Femur (tissue), 1 donor: Measurements from ENCODE around the gene COL4A5.
"Not testable (repeated sequence)": the region's sequence is repeated elsewhere in the genome, so short reads cannot be mapped to it uniquely, and the experiment has no call there.

Source experiments
- DNase-seq: peaks from one replicate; pipeline ENCODE4 v3.0.0-alpha.2; 2017

COL4A5 gene

GRCh38 chrX:108456971-108457477, 17.4 kb downstream of the COL4A5 start:
- DNase-seq, result no peak

- no peak for DNase-seq
These were observed 25.0 kb downstream of the COL4A5 start for GRCh38 chrX:108464604-108465003.

- DNase-seq, result no peak
These were observed 28.8 kb downstream of the COL4A5 start for GRCh38 chrX:108468486-108468885.

GRCh38 chrX:108473979-108474378, 34.3 kb downstream of the COL4A5 start:
- DNase-seq, result no peak

- DNase-seq, result not testable (repeated sequence)
These were observed 41.9 kb downstream of the COL4A5 start for GRCh38 chrX:108481528-108481927.

- no peak for DNase-seq
These were observed 44.6 kb downstream of the COL4A5 start for GRCh38 chrX:108484251-108484650.

- DNase-seq, result no peak
These were observed 46.3 kb downstream of the COL4A5 start for GRCh38 chrX:108485960-108486359.

- no peak for DNase-seq
These were observed 54.9 kb downstream of the COL4A5 start for GRCh38 chrX:108494406-108495090.

- DNase-seq, result no peak
These were observed 72.1 kb downstream of the COL4A5 start for GRCh38 chrX:108511721-108512120.

- no peak for DNase-seq
These were observed 76.5 kb downstream of the COL4A5 start for GRCh38 chrX:108516184-108516583.

GRCh38 chrX:108527724-108528123, 88.1 kb downstream of the COL4A5 start:
- no peak for DNase-seq

GRCh38 chrX:108537005-108537404, 97.4 kb downstream of the COL4A5 start:
- DNase-seq, result no peak

GRCh38 chrX:108541286-108541685, 101.6 kb downstream of the COL4A5 start:
- no peak for DNase-seq

GRCh38 chrX:108557580-108557979, 117.9 kb downstream of the COL4A5 start:
- no peak for DNase-seq

- DNase-seq, result no peak
These were observed 118.6 kb downstream of the COL4A5 start for GRCh38 chrX:108558217-108558616.

- DNase-seq, result no peak
These were observed 133.5 kb downstream of the COL4A5 start for GRCh38 chrX:108573136-108573535.

GRCh38 chrX:108582151-108582550, 142.5 kb downstream of the COL4A5 start:
- DNase-seq, result no peak

- no peak for DNase-seq
These were observed 145.1 kb downstream of the COL4A5 start for GRCh38 chrX:108584617-108585211.

- no peak for DNase-seq
These were observed 150.9 kb downstream of the COL4A5 start for GRCh38 chrX:108590496-108590895.

GRCh38 chrX:108601276-108601675, 161.6 kb downstream of the COL4A5 start:
- DNase-seq, result no peak

- DNase-seq, result no peak
These were observed 170.5 kb downstream of the COL4A5 start for GRCh38 chrX:108610141-108610540.

GRCh38 chrX:108614616-108615015, 175.0 kb downstream of the COL4A5 start:
- DNase-seq, result no peak

- no peak for DNase-seq
These were observed 201.2 kb downstream of the COL4A5 start for GRCh38 chrX:108640817-108641216.

- no peak for DNase-seq
These were observed 202.1 kb downstream of the COL4A5 start for GRCh38 chrX:108641589-108642272.
